ENCODE results near the gene EVA1B.

The EVA1B gene

GRCh38 chr1:36323636-36324352 is at the start of gene EVA1B:
EVA1B (minus strand) TSS chr1:36323645; CDS start chr1:36323037, 608 bp downstream.
- DNase-seq (ENCODE audit: low read depth in 1 of 2, low spot score in 1 of 2): no peak
- in situ Hi-C loops (cut with HindIII; ENCODE audit: low pct_unique_long_range_greater_than_20kb, low sequenced_read_pairs): no loop called here

GRCh38 chr1:36372617-36373016 is 49.2 kb upstream of the EVA1B start:
- in situ Hi-C loops (cut with HindIII; ENCODE audit: low pct_unique_long_range_greater_than_20kb, low sequenced_read_pairs): no loop called here
- no peak for DNase-seq (ENCODE audit: low read depth in 1 of 2, low spot score in 1 of 2)
- no peak for TF ChIP-seq JUND (IDR thresholded peaks at IDR 0.05; ENCODE audit: low read depth)

More at GRCh38 chr1:36323636-36324352, at the start of gene EVA1B:
- TF ChIP-seq JUND (IDR thresholded peaks at IDR 0.05; ENCODE audit: low read depth): no peak

GRCh38 chr1:36369061-36369861 is 45.8 kb upstream of the EVA1B start:
- peak; percentile 62 to 69 for DNase-seq (ENCODE audit: low read depth in 1 of 2, low spot score in 1 of 2)
- in situ Hi-C loops (cut with HindIII; ENCODE audit: low pct_unique_long_range_greater_than_20kb, low sequenced_read_pairs): no loop called here
- TF ChIP-seq JUND (IDR thresholded peaks at IDR 0.05; ENCODE audit: low read depth): no peak

GRCh38 chr1:36367798-36368197 is 44.4 kb upstream of the EVA1B start:
- TF ChIP-seq JUND (IDR thresholded peaks at IDR 0.05; ENCODE audit: low read depth): no peak
- DNase-seq (ENCODE audit: low read depth in 1 of 2, low spot score in 1 of 2): no peak
- in situ Hi-C loops (cut with HindIII; ENCODE audit: low pct_unique_long_range_greater_than_20kb, low sequenced_read_pairs): no loop called here

GRCh38 chr1:36367066-36367465 is 43.6 kb upstream of the EVA1B start:
- no peak for DNase-seq (ENCODE audit: low read depth in 1 of 2, low spot score in 1 of 2)
- in situ Hi-C loops (cut with HindIII; ENCODE audit: low pct_unique_long_range_greater_than_20kb, low sequenced_read_pairs): no loop called here

GRCh38 chr1:36366091-36366661 is 42.7 kb upstream of the EVA1B start:
- in situ Hi-C loops (cut with HindIII; ENCODE audit: low pct_unique_long_range_greater_than_20kb, low sequenced_read_pairs): no loop called here
- no peak for DNase-seq (ENCODE audit: low read depth in 1 of 2, low spot score in 1 of 2)

More at GRCh38 chr1:36367066-36367465, 43.6 kb upstream of the EVA1B start:
- TF ChIP-seq JUND (IDR thresholded peaks at IDR 0.05; ENCODE audit: low read depth): no peak

GRCh38 chr1:36365381-36365780 is 41.9 kb upstream of the EVA1B start:
- DNase-seq (ENCODE audit: low read depth in 1 of 2, low spot score in 1 of 2): no peak
- no peak for TF ChIP-seq JUND (IDR thresholded peaks at IDR 0.05; ENCODE audit: low read depth)
- in situ Hi-C loops (cut with HindIII; ENCODE audit: low pct_unique_long_range_greater_than_20kb, low sequenced_read_pairs): no loop called here

More at GRCh38 chr1:36366091-36366661, 42.7 kb upstream of the EVA1B start:
- no peak for TF ChIP-seq JUND (IDR thresholded peaks at IDR 0.05; ENCODE audit: low read depth)

GRCh38 chr1:36359911-36360550 is 36.6 kb upstream of the EVA1B start:
- no peak for TF ChIP-seq JUND (IDR thresholded peaks at IDR 0.05; ENCODE audit: low read depth)
- in situ Hi-C loops (cut with HindIII; ENCODE audit: low pct_unique_long_range_greater_than_20kb, low sequenced_read_pairs): no loop called here
- DNase-seq (ENCODE audit: low read depth in 1 of 2, low spot score in 1 of 2): peak; percentile 38 to 71

- no peak for DNase-seq (ENCODE audit: low read depth in 1 of 2, low spot score in 1 of 2)
- TF ChIP-seq JUND (IDR thresholded peaks at IDR 0.05; ENCODE audit: low read depth): no peak
- in situ Hi-C loops (cut with HindIII; ENCODE audit: low pct_unique_long_range_greater_than_20kb, low sequenced_read_pairs): no loop called here
Observed at GRCh38 chr1:36359383-36359782, 35.9 kb upstream of the EVA1B start.

GRCh38 chr1:36358514-36359084 is 35.2 kb upstream of the EVA1B start:
- no peak for DNase-seq (ENCODE audit: low read depth in 1 of 2, low spot score in 1 of 2)
- no peak for TF ChIP-seq JUND (IDR thresholded peaks at IDR 0.05; ENCODE audit: low read depth)
- in situ Hi-C loops (cut with HindIII; ENCODE audit: low pct_unique_long_range_greater_than_20kb, low sequenced_read_pairs): no loop called here

- in situ Hi-C loops (cut with HindIII; ENCODE audit: low pct_unique_long_range_greater_than_20kb, low sequenced_read_pairs): no loop called here
Observed at GRCh38 chr1:36355811-36356210, 32.4 kb upstream of the EVA1B start.

GRCh38 chr1:36354486-36354885 is 31.0 kb upstream of the EVA1B start:
- in situ Hi-C loops (cut with HindIII; ENCODE audit: low pct_unique_long_range_greater_than_20kb, low sequenced_read_pairs): no loop called here
- TF ChIP-seq JUND (IDR thresholded peaks at IDR 0.05; ENCODE audit: low read depth): no peak
- DNase-seq (ENCODE audit: low read depth in 1 of 2, low spot score in 1 of 2): no peak

More at GRCh38 chr1:36355811-36356210, 32.4 kb upstream of the EVA1B start:
- no peak for TF ChIP-seq JUND (IDR thresholded peaks at IDR 0.05; ENCODE audit: low read depth)
- no peak for DNase-seq (ENCODE audit: low read depth in 1 of 2, low spot score in 1 of 2)

All from T47D (cell line).